ENCODE data around the gene SYT12. TPM values are rescaled to one million over a fixed set of nuclear protein-coding genes. Genes with fewer than 3 reads are reported as not detected.

Gene SYT12
- polyA plus RNA-seq, 1 of the 3 experiments (the other 2 are of a cell fraction): 0.61 TPM

GRCh38 chr11:67056267-67057204 is 33.6 kb downstream of the SYT12 start, which contains the start of gene RHOD:
TSS of gene RHOD (plus strand) at chr11:67056847. CDS start at chr11:67056903, 56 bp downstream.
- WGBS (ENCODE audit: low lambda C conversion rate): 92% methylated on average over 50 of the region's 72 CpGs
- no peaks in the 10 kb centered on the region for H3K9me2 ChIP-seq

GRCh38 chr11:67057205-67057672 is 34.3 kb downstream of the SYT12 start:
- Histone ChIP-seq H4K20me1 (ENCODE audit: insufficient read depth) (no peaks in the 10 kb centered on the region), H3K4me1 (ENCODE audit: control insufficient read depth in 1 of 2, insufficient read depth in 2 of 2, low read depth in 1 of 2, low read length in 1 of 2) (peaks cover 9 to 12% of the 10 kb centered on the region in 2 experiments; a peak in 2 of 4 replicates), H3K4me2 (no peak overlapping the region), H2AFZ (ENCODE audit: low read depth) (no peak overlapping the region), H3K9me3 (no peaks in the 10 kb centered on the region), H3K36me3 (replicated peaks in 1 of 2; ENCODE audit: control insufficient read depth in 1 of 2, insufficient read depth in 2 of 2, low read length in 1 of 2) (no peaks in the 10 kb centered on the region), H3F3A (replicated peaks; ENCODE audit: insufficient read depth) (peaks cover 7% of the 10 kb centered on the region), H3K9ac (no peak overlapping the region), H3K9me2 (no peaks in the 10 kb centered on the region), H3K27me3 (ENCODE audit: insufficient read depth) (no peaks in the 10 kb centered on the region), H3K4me3 (ENCODE audit: low read depth in 2 of 2, low read length in 1 of 2) (no peak overlapping the region), H3K27ac (ENCODE audit: low read depth in 2 of 2, low read length in 1 of 2) (no peak overlapping the region), H3K79me2 (ENCODE audit: insufficient read depth) (no peaks in the 10 kb centered on the region)
- TF ChIP-seq EP300 (IDR thresholded peaks at IDR 0.05; ENCODE audit: borderline replicate concordance in 1 of 2, low read depth in 1 of 2, low read length in 1 of 2): no peak
- no peak for TF ChIP-seq IRF3 (IDR thresholded peaks at IDR 0.05; ENCODE audit: low read depth, low read length)
- no peak for TF ChIP-seq GATA2 (CRISPR knock-in tag; IDR thresholded peaks at IDR 0.05)
- no peak for TF ChIP-seq ZBTB33 (IDR thresholded peaks at IDR 0.05; ENCODE audit: borderline replicate concordance, low read depth)
- TF ChIP-seq USF2 (IDR thresholded peaks at IDR 0.05; ENCODE audit: borderline replicate concordance, low read depth, low read length): no peak
- TF ChIP-seq NFIC (IDR thresholded peaks at IDR 0.05; ENCODE audit: borderline replicate concordance): no peak
- no peak for TF ChIP-seq TEAD4 (IDR thresholded peaks at IDR 0.05; ENCODE audit: borderline replicate concordance, insufficient read depth)
- TF ChIP-seq FOXJ3 (CRISPR knock-in tag; IDR thresholded peaks at IDR 0.05): no peak
- no peak for TF ChIP-seq FOSL2 (IDR thresholded peaks at IDR 0.05; ENCODE audit: borderline replicate concordance, low read depth)
- TF ChIP-seq RFX5 (IDR thresholded peaks at IDR 0.05; ENCODE audit: low read length): no peak
- no peak for TF ChIP-seq RXRA (IDR thresholded peaks at IDR 0.05; ENCODE audit: borderline replicate concordance, low read depth)
- no peak for TF ChIP-seq PBX3 (IDR thresholded peaks at IDR 0.05)
- TF ChIP-seq REST (IDR thresholded peaks at IDR 0.05; ENCODE audit: low read depth, low read length): no peak
- TF ChIP-seq JUND (IDR thresholded peaks at IDR 0.05): no peak
- no peak for TF ChIP-seq FOXM1 (IDR thresholded peaks at IDR 0.05; ENCODE audit: low read depth)
- DNase-seq: no peak
- CTCF ChIA-PET: interaction anchor here (0.8 to 1.6 kb wide), 4 partner anchors 10 to 260 kb away, joined by 3 to 7 read pairs (median 4); no protein-coding TSS in a partner anchor
- WGBS (ENCODE audit: low lambda C conversion rate): 90% methylated on average over 2 of the region's 10 CpGs
- POLR2A ChIA-PET: no interaction called here

More at GRCh38 chr11:67056267-67057204, 33.6 kb downstream of the SYT12 start, which contains the start of gene RHOD:
- ChIA-PET POLR2A (no interaction called here), CTCF (interaction anchor here (1.4 to 1.8 kb wide), 3 partner anchors 11 to 261 kb away, joined by 6 to 8 read pairs (median 7); no protein-coding TSS in a partner anchor)
- Histone ChIP-seq H3K4me1 (ENCODE audit: control insufficient read depth in 1 of 2, insufficient read depth in 2 of 2, low read depth in 1 of 2, low read length in 1 of 2) (peaks cover 9 to 12% of the 10 kb centered on the region in 2 experiments; a peak in 2 of 4 replicates), H3K27ac (ENCODE audit: low read depth in 2 of 2, low read length in 1 of 2) (no peak within 1 kb of the TSS), H3K27me3 (ENCODE audit: insufficient read depth) (no peaks in the 10 kb centered on the region), H3K4me3 (ENCODE audit: low read depth in 2 of 2, low read length in 1 of 2) (no peak within 1 kb of the TSS), H3K4me2 (no peak within 1 kb of the TSS), H3F3A (replicated peaks; ENCODE audit: insufficient read depth) (peaks cover 7% of the 10 kb centered on the region), H3K9me3 (no peaks in the 10 kb centered on the region), H3K36me3 (replicated peaks in 1 of 2; ENCODE audit: control insufficient read depth in 1 of 2, insufficient read depth in 2 of 2, low read length in 1 of 2) (no peaks in the 10 kb centered on the region), H3K9ac (no peak within 1 kb of the TSS), H4K20me1 (ENCODE audit: insufficient read depth) (no peaks in the 10 kb centered on the region), H3K79me2 (ENCODE audit: insufficient read depth) (no peaks in the 10 kb centered on the region), H2AFZ (ENCODE audit: low read depth) (no peak within 1 kb of the TSS)
- no peak for TF ChIP-seq TCF12 (IDR thresholded peaks at IDR 0.05)
- no peak for TF ChIP-seq RFX5 (IDR thresholded peaks at IDR 0.05; ENCODE audit: low read length)
- no peak for TF ChIP-seq CHD2 (IDR thresholded peaks at IDR 0.05; ENCODE audit: low read length, partially characterized antibody)
- no peak for DNase-seq
